ENCODE data around the gene TRAPPC10. TPM values are rescaled to one million over a fixed set of nuclear protein-coding genes. Genes with fewer than 3 reads are reported as not detected.

Gene TRAPPC10
- total and polyA plus RNA-seq, 2 experiments from 2014 or later, result 12.9 to 16.6 TPM

GRCh38 chr21:43981151-43981870 is 30.8 kb upstream of the TRAPPC10 start:
- no peak for TF ChIP-seq CTCF (IDR thresholded peaks at IDR 0.05; ENCODE audit: poor library complexity)
- no peak for TF ChIP-seq EZH2phosphoT487 (IDR thresholded peaks at IDR 0.05; ENCODE audit: low read depth, severe bottlenecking, unreplicated experiment)
- no peak for TF ChIP-seq EZH2 (IDR thresholded peaks at IDR 0.05; ENCODE audit: borderline replicate concordance)
- H3K9me3 ChIP-seq (ENCODE audit: low read depth), result no peaks in the 10 kb centered on the region
- no peak overlapping the region for H3K4me3 ChIP-seq
- H3K4me2 ChIP-seq, result no peak overlapping the region
- no peaks in the 10 kb centered on the region for H4K20me1 ChIP-seq (ENCODE audit: insufficient read depth, poor library complexity, severe bottlenecking)
- no peaks in the 10 kb centered on the region for H3K79me2 ChIP-seq
- H3K9me2 ChIP-seq (replicated peaks; ENCODE audit: insufficient read depth), result no peaks in the 10 kb centered on the region
- 93% methylated on average over 24 of the region's 26 CpGs for WGBS (ENCODE audit: low lambda C conversion rate, missing lambda C conversion rate)
- H3K27ac ChIP-seq, result no peak overlapping the region
- H3K27me3 ChIP-seq, result no peaks in the 10 kb centered on the region
- DNase-seq (ENCODE audit: low spot score), result no peak
- H3K4me1 ChIP-seq (ENCODE audit: insufficient read depth), result no peaks in the 10 kb centered on the region
- no peaks in the 10 kb centered on the region for H3K36me3 ChIP-seq (replicated peaks; ENCODE audit: insufficient read depth, low read depth)
- no peak overlapping the region for H2AFZ ChIP-seq

GRCh38 chr21:43981871-43982210 is 30.3 kb upstream of the TRAPPC10 start:
- Histone ChIP-seq H3K9me3 (ENCODE audit: low read depth) (no peaks in the 10 kb centered on the region), H4K20me1 (ENCODE audit: insufficient read depth, poor library complexity, severe bottlenecking) (no peaks in the 10 kb centered on the region), H3K36me3 (replicated peaks; ENCODE audit: insufficient read depth, low read depth) (no peaks in the 10 kb centered on the region), H2AFZ (no peak overlapping the region), H3K4me3 (no peak overlapping the region), H3K79me2 (no peaks in the 10 kb centered on the region), H3K4me2 (no peak overlapping the region), H3K9me2 (replicated peaks; ENCODE audit: insufficient read depth) (no peaks in the 10 kb centered on the region), H3K27ac (no peak overlapping the region), H3K27me3 (no peaks in the 10 kb centered on the region), H3K4me1 (ENCODE audit: insufficient read depth) (no peaks in the 10 kb centered on the region)
- TF ChIP-seq CTCF (IDR thresholded peaks at IDR 0.05; ENCODE audit: poor library complexity) (no peak), EZH2 (IDR thresholded peaks at IDR 0.05; ENCODE audit: borderline replicate concordance) (no peak), EZH2phosphoT487 (IDR thresholded peaks at IDR 0.05; ENCODE audit: low read depth, severe bottlenecking, unreplicated experiment) (no peak)
- DNase-seq (ENCODE audit: low spot score), result no peak
- 84% methylated on average over 13 of the region's 13 CpGs for WGBS (ENCODE audit: low lambda C conversion rate, missing lambda C conversion rate)

DNA sequence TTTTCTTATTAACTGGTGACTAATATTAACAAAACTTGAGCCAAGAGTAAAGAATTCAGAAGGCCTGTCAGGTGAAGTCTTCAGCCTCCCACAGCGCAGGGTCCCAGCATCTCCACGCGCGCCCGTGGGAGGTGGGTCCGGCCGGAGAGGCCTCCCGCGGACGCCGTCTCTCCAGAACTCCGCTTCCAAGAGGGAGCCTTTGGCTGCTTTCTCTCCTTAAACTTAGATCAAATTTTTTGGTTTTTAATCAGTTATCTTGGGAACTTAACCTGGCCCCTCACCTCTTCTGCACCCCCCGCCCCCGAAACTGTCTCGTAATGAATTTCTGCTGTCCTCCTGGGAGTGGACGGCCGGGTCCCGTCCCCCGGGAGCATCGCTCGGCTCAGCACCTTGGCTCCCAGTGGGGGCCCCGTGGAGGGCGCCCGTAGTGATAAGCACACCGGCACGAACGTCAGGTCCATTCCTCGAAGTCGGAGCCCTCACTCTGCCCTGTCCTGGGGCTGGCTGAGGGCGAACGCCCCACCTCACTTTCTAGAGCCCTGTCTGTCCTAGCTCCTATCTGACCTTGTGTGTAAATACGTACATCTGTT is 29.5 kb upstream of the TRAPPC10 start:
- TF ChIP-seq CTCF (IDR thresholded peaks at IDR 0.05; ENCODE audit: poor library complexity) (no peak), EZH2 (IDR thresholded peaks at IDR 0.05; ENCODE audit: borderline replicate concordance) (no peak), EZH2phosphoT487 (IDR thresholded peaks at IDR 0.05; ENCODE audit: low read depth, severe bottlenecking, unreplicated experiment) (no peak)
- no peak overlapping the region for H3K4me3 ChIP-seq
- H3K79me2 ChIP-seq, result no peaks in the 10 kb centered on the region
- H3K9me3 ChIP-seq (ENCODE audit: low read depth), result no peaks in the 10 kb centered on the region
- no peaks in the 10 kb centered on the region for H3K4me1 ChIP-seq (ENCODE audit: insufficient read depth)
- H3K4me2 ChIP-seq, result no peak overlapping the region
- H3K27me3 ChIP-seq, result no peaks in the 10 kb centered on the region
- no peak for DNase-seq (ENCODE audit: low spot score)
- H4K20me1 ChIP-seq (ENCODE audit: insufficient read depth, poor library complexity, severe bottlenecking), result no peaks in the 10 kb centered on the region
- H3K27ac ChIP-seq, result no peak overlapping the region
- no peak overlapping the region for H2AFZ ChIP-seq
- H3K36me3 ChIP-seq (replicated peaks; ENCODE audit: insufficient read depth, low read depth), result no peaks in the 10 kb centered on the region
- no peaks in the 10 kb centered on the region for H3K9me2 ChIP-seq (replicated peaks; ENCODE audit: insufficient read depth)
- 93% methylated on average over 31 of the region's 32 CpGs for WGBS (ENCODE audit: low lambda C conversion rate, missing lambda C conversion rate)

Data from hepatocyte (in vitro differentiated cells).